Naive thymus-derived CD4-positive, alpha-beta T cell (primary cell): ENCODE data around the gene RAP1A. TPM values are rescaled to one million over a fixed set of nuclear protein-coding genes. Genes with fewer than 3 reads are reported as not detected.
A peak's percentile ranks its signal among the peaks of the same experiment; 100 is the strongest.

Experiments used
- ATAC-seq: fragments of 150-1000 bp; cut with Tn5 transposase; 2 replicates; pipeline ENCODE4 v1.10.0; 2021; ENCODE audit warnings: mild to moderate bottlenecking, moderate library complexity
- CTCF ChIA-PET: fragments of 350-600 bp; sonication (Branson Sonifier 250); formaldehyde crosslinking; loops from one replicate; lab custom pipeline; 2021; ENCODE audit warnings: antibody characterized with exemption; lab: Charles Lee
- POLR2A ChIA-PET: fragments of 350-600 bp; sonication (Branson Sonifier 250); formaldehyde crosslinking; loops from one replicate; lab custom pipeline; 2021; ENCODE audit warnings: antibody characterized with exemption, inconsistent platforms; lab: Charles Lee
- DNase-seq, 9 donors: peaks; one replicate each; pipeline versions ENCODE4 v3.0.0 to v3.0.0-alpha.2; 2020 to 2022; ENCODE audit warnings: mixed read lengths in 1 of 9
- H3K27ac ChIP-seq: one replicate; pipeline ENCODE4 v1.7.0; 2013; ENCODE audit warnings: mild to moderate bottlenecking, low read depth, low read length, moderate library complexity
- H3K27me3 ChIP-seq, 2 donors: one replicate each; pipeline ENCODE4 v1.7.0; 2013; ENCODE audit warnings: low read length in 2 of 2, mild to moderate bottlenecking in 2 of 2, moderate library complexity in 2 of 2; ENCODE audit not compliant: control insufficient read depth in 2 of 2, insufficient read depth in 2 of 2
- H3K36me3 ChIP-seq, 3 experiments: 1 replicate in 2 of 3; 2 replicates in 1 of 3; pipeline ENCODE4 v1.7.0; 2013; ENCODE audit warnings: low read length in 3 of 3, mild to moderate bottlenecking in 3 of 3, moderate library complexity in 1 of 3; ENCODE audit not compliant: insufficient read depth in 3 of 3, control insufficient read depth in 2 of 3
- H3K4me1 ChIP-seq, 2 donors: one replicate each; pipeline ENCODE4 v1.7.0; 2013; ENCODE audit warnings: low read length in 2 of 2, mild to moderate bottlenecking in 2 of 2, moderate library complexity in 1 of 2; ENCODE audit not compliant: control insufficient read depth in 2 of 2, insufficient read depth in 2 of 2
- H3K4me3 ChIP-seq: 2 replicates; pipeline ENCODE4 v1.7.0; 2013; ENCODE audit warnings: mild to moderate bottlenecking, low read length
- H3K9me3 ChIP-seq, 3 experiments: 1 replicate in 2 of 3; 2 replicates in 1 of 3; pipeline ENCODE4 v1.7.0; 2013; ENCODE audit warnings: low read length in 3 of 3; ENCODE audit not compliant: control insufficient read depth in 2 of 3
- H3K27ac Mint-ChIP-seq, 9 donors: one replicate each; pipeline ENCODE4 v1.8.0; 2020 to 2022; ENCODE audit warnings: mixed read lengths in 9 of 9, mild to moderate bottlenecking in 8 of 9, moderate library complexity in 5 of 9, inconsistent platforms in 2 of 9
- H3K27me3 Mint-ChIP-seq, 5 donors: one replicate each; pipeline ENCODE4 v1.8.0; 2021 to 2022; ENCODE audit warnings: mixed read lengths in 5 of 5, mild to moderate bottlenecking in 1 of 5
- H3K36me3 Mint-ChIP-seq, 5 donors: one replicate each; pipeline ENCODE4 v1.8.0; 2020 to 2022; ENCODE audit warnings: mixed read lengths in 5 of 5, mild to moderate bottlenecking in 3 of 5, inconsistent platforms in 1 of 5
- H3K4me1 Mint-ChIP-seq, 7 donors: one replicate each; pipeline ENCODE4 v1.8.0; 2020 to 2022; ENCODE audit warnings: mixed read lengths in 7 of 7, mild to moderate bottlenecking in 3 of 7, inconsistent platforms in 1 of 7
- H3K4me3 Mint-ChIP-seq, 10 donors: one replicate each; pipeline ENCODE4 v1.8.0; 2020 to 2022; ENCODE audit warnings: mild to moderate bottlenecking in 10 of 10, mixed read lengths in 10 of 10, moderate library complexity in 6 of 10, inconsistent platforms in 2 of 10
- H3K9me3 Mint-ChIP-seq, 11 donors: one replicate each; pipeline ENCODE4 v1.8.0; 2020 to 2022; ENCODE audit warnings: mixed read lengths in 11 of 11, mild to moderate bottlenecking in 4 of 11, inconsistent platforms in 1 of 11, moderate library complexity in 1 of 11
- intact Hi-C, 2 donors: fragments of 100-400 bp; cut with micrococcal nuclease; formaldehyde crosslinking; loops; one replicate each; pipeline ENCODE4 v1.15.1; 2023
- polyA plus RNA-seq, 2 donors: library from polyadenylated mRNA; unstranded; fragments of 300-500 nt; fragmentation: Illumina TruSeq; gene quantifications; one replicate each; pipeline ENCODE4 v1.2.3, GENCODE V29; 2021
- total RNA-seq, 6 experiments: library from RNA in 5 of 6; stranded (reverse) in 5 of 6; gene quantifications; 1 replicate in 5 of 6; 2 replicates in 1 of 6; pipeline ENCODE4 v1.2.3 and lab custom pipeline; 2021 to 2026

Gene RAP1A
- total and polyA plus RNA-seq, 7 experiments from 2014 or later, result 37.6 to 183 (median 100) TPM

DNA sequence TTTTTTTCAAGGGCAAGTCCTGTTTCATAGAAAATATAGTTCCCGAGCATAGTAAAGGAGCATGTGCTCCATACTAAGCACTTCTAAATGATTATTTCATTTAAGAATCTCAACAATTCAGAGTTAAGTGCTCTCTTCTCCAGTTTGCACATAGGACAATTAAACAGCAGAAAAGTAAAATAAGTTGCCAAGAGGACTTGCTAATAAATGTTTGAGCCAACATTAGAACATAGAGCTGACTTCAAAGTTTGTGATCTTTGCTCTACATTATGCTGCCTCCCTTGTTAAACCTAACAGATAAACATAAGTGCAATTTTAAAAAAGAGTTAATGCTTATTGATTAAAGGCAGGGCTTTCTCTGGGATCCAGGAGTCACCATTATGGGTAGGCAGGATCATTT, 23.8 kb upstream of the RAP1A start:
- ChIA-PET CTCF (interaction anchor here (1.3 to 1.6 kb wide), 3 partner anchors 20 to 87 kb away, joined by 3 to 6 read pairs (median 4); partner anchors contain the start of gene RAP1A), POLR2A (interaction anchor here (0.5 to 2.3 kb wide), 15 partner anchors 9 to 159 kb away, joined by 3 to 11 read pairs (median 3); partner anchors contain the start of gene RAP1A)
- Mint-ChIP-seq H3K4me3 (peak overlapping the region in 3 of 10 donors; percentile 58 to 82 (median 73)), H3K27ac (peak overlapping the region in 5 of 9 donors; percentile 79 to 91 (median 83)), H3K4me1 (peaks cover 63 to 96% (median 90%) of the 10 kb centered on the region in 7 donors), H3K36me3 (peaks cover 0 to 6% (median 0%) of the 10 kb centered on the region in 5 donors), H3K27me3 (peaks cover 0 to 2% (median 0%) of the 10 kb centered on the region in 5 donors), H3K9me3 (peaks cover 0 to 4% (median 0%) of the 10 kb centered on the region in 11 donors)
- ATAC-seq, result no peak
- H3K27me3 ChIP-seq, result no peaks in the 10 kb centered on the region
- peak overlapping the region; percentile 19 for H3K27ac ChIP-seq
- DNase-seq, result no peak
- H3K9me3 ChIP-seq, result no peaks in the 10 kb centered on the region
- no peaks in the 10 kb centered on the region for H3K36me3 ChIP-seq
- intact Hi-C loops, result loop anchor here (1.0 to 10.0 kb wide), 2 partner anchors 8 to 721 kb away; partner anchors contain the start of gene CD53 (in 1 of the 2)
- H3K4me3 ChIP-seq, result no peak overlapping the region
- H3K4me1 ChIP-seq, result peaks cover 73 to 86% of the 10 kb centered on the region in 2 donors

DNA sequence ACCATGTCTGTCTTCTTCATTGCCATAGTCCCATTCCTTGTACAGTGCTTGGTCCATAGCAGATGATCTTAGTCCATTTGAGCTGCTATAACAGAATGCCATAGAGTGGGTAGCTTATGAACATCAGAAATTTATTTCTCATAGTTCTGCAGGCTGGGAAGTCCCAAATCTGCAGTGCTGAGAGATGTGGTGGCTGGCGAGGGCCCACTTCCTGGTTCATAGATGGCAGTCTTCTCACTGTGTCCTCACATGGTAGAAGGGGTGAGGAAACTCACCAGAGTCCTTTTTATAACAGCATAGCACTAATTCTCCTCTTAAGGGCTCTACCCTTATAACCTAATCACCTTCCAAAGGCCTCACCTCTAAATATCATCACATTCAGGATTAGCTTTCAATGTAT, 23.1 kb upstream of the RAP1A start:
- Histone ChIP-seq H3K4me3 (peak overlapping the region; percentile 17), H3K4me1 (peaks cover 73 to 93% of the 10 kb centered on the region in 2 donors), H3K9me3 (no peaks in the 10 kb centered on the region), H3K36me3 (no peaks in the 10 kb centered on the region), H3K27ac (peak overlapping the region; percentile 19), H3K27me3 (no peaks in the 10 kb centered on the region)
- peaks cover 0 to 8% (median 0%) of the 10 kb centered on the region in 5 donors for H3K36me3 Mint-ChIP-seq
- H3K9me3 Mint-ChIP-seq, result peaks cover 0 to 4% (median 0%) of the 10 kb centered on the region in 11 donors
- ChIA-PET CTCF (interaction anchor here (1.3 to 1.6 kb wide), 3 partner anchors 20 to 88 kb away, joined by 3 to 6 read pairs (median 4); partner anchors contain the start of gene RAP1A), POLR2A (interaction anchor here (0.5 to 2.3 kb wide), 10 partner anchors 9 to 158 kb away, joined by 3 to 11 read pairs (median 4); partner anchors contain the start of gene RAP1A)
- ATAC-seq (peak; percentile 80), DNase-seq (peak in 8 of 9 donors; percentile 35 to 65 (median 56))
- peak overlapping the region; percentile 49 to 91 (median 82) for H3K27ac Mint-ChIP-seq
- H3K27me3 Mint-ChIP-seq, result peaks cover 0 to 2% (median 0%) of the 10 kb centered on the region in 5 donors
- peak overlapping the region; percentile 35 to 82 (median 67) for H3K4me3 Mint-ChIP-seq
- intact Hi-C loops, result loop anchor here (1.0 to 10.0 kb wide), 2 partner anchors 8 to 722 kb away; partner anchors contain the start of gene CD53 (in 1 of the 2)
- H3K4me1 Mint-ChIP-seq, result peaks cover 64 to 97% (median 97%) of the 10 kb centered on the region in 7 donors

DNA sequence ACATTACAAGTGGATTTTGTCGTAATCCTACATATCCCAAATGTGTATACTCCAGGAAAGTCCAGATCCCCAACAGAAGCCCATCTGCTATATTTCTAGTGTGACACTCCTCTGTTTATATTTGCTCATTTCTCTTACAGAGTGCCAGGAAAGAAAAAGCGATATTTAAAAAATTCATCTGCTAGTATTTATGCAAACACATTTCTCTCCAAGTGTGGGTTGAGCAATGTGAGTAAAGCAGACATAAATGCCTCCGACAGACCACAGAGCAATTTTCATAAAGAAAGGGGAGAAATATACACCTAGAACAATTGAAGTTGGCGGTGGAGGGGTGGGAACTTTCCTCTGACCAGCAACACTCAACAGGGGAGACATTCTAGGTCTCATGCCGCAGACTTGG, 22.2 kb upstream of the RAP1A start:
- Histone ChIP-seq H3K9me3 (no peaks in the 10 kb centered on the region), H3K36me3 (no peaks in the 10 kb centered on the region), H3K4me3 (no peak overlapping the region), H3K27ac (no peak overlapping the region), H3K4me1 (peaks cover 71 to 97% of the 10 kb centered on the region in 2 donors), H3K27me3 (no peaks in the 10 kb centered on the region)
- Mint-ChIP-seq H3K9me3 (peaks cover 0 to 4% (median 0%) of the 10 kb centered on the region in 11 donors), H3K27ac (peak overlapping the region in 7 of 9 donors; percentile 2 to 88 (median 48)), H3K36me3 (peaks cover 0 to 8% (median 0%) of the 10 kb centered on the region in 5 donors), H3K4me3 (peak overlapping the region in 7 of 10 donors; percentile 5 to 79 (median 59)), H3K4me1 (peaks cover 63 to 97% (median 95%) of the 10 kb centered on the region in 7 donors), H3K27me3 (peaks cover 0 to 2% (median 0%) of the 10 kb centered on the region in 5 donors)
- CTCF ChIA-PET, result no interaction called here
- intact Hi-C loops, result loop anchor here in 1 of 2 donors (10.0 kb wide), 1 partner anchor 723 kb away; the partner anchor contains the start of gene CD53
- POLR2A ChIA-PET, result interaction anchor here (10.2 kb wide), 1 partner anchor 23 kb away, joined by 173 read pairs; the partner anchor contains the start of gene RAP1A
- no peak for DNase-seq
- no peak for ATAC-seq

DNA sequence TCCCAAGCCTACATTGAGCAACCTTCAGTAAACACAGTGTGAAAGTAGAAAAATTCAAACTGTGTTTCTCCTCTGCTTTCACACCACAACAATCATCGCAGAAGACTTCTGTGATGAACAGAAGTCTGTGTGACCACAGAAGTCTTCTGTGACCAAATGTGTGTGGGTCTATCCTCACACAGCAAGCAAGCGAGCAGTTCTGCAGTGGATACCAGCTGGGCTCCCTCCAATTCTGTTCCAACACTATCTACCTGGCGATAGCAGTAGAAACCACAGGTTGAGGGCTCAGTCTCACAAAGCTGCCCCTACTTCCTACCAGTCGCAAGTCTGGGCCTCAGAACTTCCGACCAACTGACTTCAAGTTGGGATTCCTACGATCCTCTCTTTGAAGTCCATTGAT, 21.0 kb upstream of the RAP1A start:
- H3K4me3 ChIP-seq, result peak overlapping the region; percentile 0
- peaks cover 71 to 100% of the 10 kb centered on the region in 2 donors for H3K4me1 ChIP-seq

DNA sequence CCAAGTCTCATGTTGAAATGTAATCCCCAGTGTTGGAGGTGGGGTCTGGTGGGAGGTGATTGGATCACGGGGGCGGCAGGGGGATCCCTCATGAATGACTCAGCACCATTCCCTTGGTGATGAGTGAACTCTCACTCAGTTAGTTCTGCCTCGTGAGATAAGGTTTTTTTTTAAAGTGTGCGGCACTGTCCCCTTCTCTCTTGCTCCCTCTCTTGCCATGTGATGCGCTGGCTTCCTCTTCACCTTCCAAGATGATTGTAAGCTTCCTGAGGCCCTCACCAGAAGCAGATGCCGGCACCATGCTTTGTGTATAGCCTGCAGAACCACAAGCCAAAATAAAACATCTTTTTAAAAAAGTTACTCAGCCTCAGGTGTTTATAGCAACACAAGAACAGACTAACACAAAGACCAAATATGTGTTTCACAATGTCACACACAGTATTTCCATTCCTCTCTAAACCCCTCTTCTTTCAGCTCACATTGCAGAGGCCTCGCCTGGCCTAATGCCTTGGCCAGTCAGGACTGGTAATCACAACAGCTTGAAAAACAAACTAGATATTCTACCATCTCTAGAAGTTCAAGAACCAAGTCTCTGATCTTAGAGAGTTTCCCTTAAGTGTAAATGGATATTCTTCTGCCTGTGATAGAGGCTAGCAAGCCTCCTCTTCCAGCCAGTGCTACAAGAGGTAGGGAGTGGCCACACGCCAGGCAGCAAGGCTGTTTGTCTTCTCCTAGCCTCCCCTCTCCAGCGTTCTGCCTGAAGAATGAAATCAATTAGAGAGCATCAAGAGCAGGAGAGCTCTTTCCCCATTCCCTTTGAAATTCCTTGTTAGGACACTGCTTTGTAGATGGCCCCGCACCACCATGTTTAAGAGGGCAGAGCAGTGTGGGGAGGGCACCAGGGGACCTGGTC, 19.6 kb upstream of the RAP1A start:
- Histone ChIP-seq H3K9me3 (no peaks in the 10 kb centered on the region), H3K27me3 (no peaks in the 10 kb centered on the region), H3K27ac (no peak overlapping the region), H3K4me1 (peaks cover 70 to 100% of the 10 kb centered on the region in 2 donors), H3K36me3 (no peaks in the 10 kb centered on the region), H3K4me3 (no peak overlapping the region)
- peak overlapping the region in 5 of 10 donors; percentile 3 to 71 (median 43) for H3K4me3 Mint-ChIP-seq
- DNase-seq (peak in 1 of 9 donors; percentile 45), ATAC-seq (no peak)
- H3K4me1 Mint-ChIP-seq, result peaks cover 65 to 98% (median 95%) of the 10 kb centered on the region in 7 donors
- intact Hi-C loops, result loop anchor here in 1 of 2 donors (5.0 to 10.0 kb wide), 3 partner anchors 383 to 955 kb away; partner anchors contain the start of gene CD53
- POLR2A ChIA-PET, result interaction anchor here (1.1 to 10.2 kb wide), 6 partner anchors 9 to 84 kb away, joined by 3 to 173 read pairs (median 4); partner anchors contain the start of gene RAP1A
- CTCF ChIA-PET, result interaction anchor here (1.5 to 1.6 kb wide), 2 partner anchors 16 to 92 kb away, joined by 4 to 5 read pairs; no protein-coding TSS in a partner anchor
- no peaks in the 10 kb centered on the region for H3K27me3 Mint-ChIP-seq
- H3K36me3 Mint-ChIP-seq, result peaks cover 0 to 14% (median 0%) of the 10 kb centered on the region in 5 donors
- H3K9me3 Mint-ChIP-seq, result peaks cover 0 to 5% (median 0%) of the 10 kb centered on the region in 11 donors
- peak overlapping the region in 7 of 9 donors; percentile 60 to 90 (median 75) for H3K27ac Mint-ChIP-seq

More for the DNA sequence above, 21.0 kb upstream of the RAP1A start:
- no peaks in the 10 kb centered on the region for H3K9me3 ChIP-seq
- peak overlapping the region; percentile 45 to 79 (median 61) for H3K4me3 Mint-ChIP-seq
- H3K36me3 ChIP-seq, result no peaks in the 10 kb centered on the region
- H3K9me3 Mint-ChIP-seq, result peaks cover 0 to 4% (median 0%) of the 10 kb centered on the region in 11 donors
- peaks cover 0 to 13% (median 0%) of the 10 kb centered on the region in 5 donors for H3K36me3 Mint-ChIP-seq
- ATAC-seq (peak; percentile 68), DNase-seq (peak in 6 of 9 donors; percentile 18 to 43 (median 29))
- intact Hi-C loops, result loop anchor here in 1 of 2 donors (1.0 to 10.0 kb wide), 2 partner anchors 18 to 724 kb away; partner anchors contain the start of gene CD53
- H3K27me3 Mint-ChIP-seq, result no peaks in the 10 kb centered on the region
- ChIA-PET CTCF (interaction anchor here (1.1 to 1.6 kb wide), 2 partner anchors 16 to 17 kb away, joined by 3 to 4 read pairs; no protein-coding TSS in a partner anchor), POLR2A (interaction anchor here (0.8 to 10.2 kb wide), 3 partner anchors 22 to 104 kb away, joined by 3 to 173 read pairs (median 3); partner anchors contain the start of gene RAP1A)
- H3K4me1 Mint-ChIP-seq, result peaks cover 62 to 98% (median 95%) of the 10 kb centered on the region in 7 donors
- no peaks in the 10 kb centered on the region for H3K27me3 ChIP-seq
- H3K27ac Mint-ChIP-seq, result peak overlapping the region; percentile 61 to 89 (median 78)
- H3K27ac ChIP-seq, result peak overlapping the region; percentile 30
